GM10248 (cell line): ENCODE data around the gene AKT2.

Experiments
- CTCF ChIA-PET: fragments of 300-600 bp; sonication (Branson Sonifier 250); formaldehyde crosslinking; extraction: SDS; loops from one replicate; lab custom pipeline; 2021; ENCODE audit warnings: antibody characterized with exemption; lab: Yijun Ruan, JAX
- POLR2A ChIA-PET: fragments of 350-650 bp; sonication (Branson Sonifier 250); formaldehyde crosslinking; extraction: SDS; loops from one replicate; lab custom pipeline; 2020; ENCODE audit warnings: antibody characterized with exemption; lab: Yijun Ruan, JAX
- DNase-seq: peaks from one replicate; pipeline ENCODE4 v3.0.0; 2012; ENCODE audit errors: extremely low spot score
- CTCF ChIP-seq: IDR thresholded peaks from 2 replicates; pipeline ENCODE4 v1.5.1; 2012; ENCODE audit warnings: mild to moderate bottlenecking, low read depth; ENCODE audit errors: extremely low read depth, missing control alignments, control extremely low read depth

The AKT2 gene

GRCh38 chr19:40246292-40247073, 38.7 kb downstream of the AKT2 start:
- ChIA-PET CTCF (interaction anchor here (0.8 to 2.4 kb wide), 5 partner anchors 12 to 107 kb away, joined by 3 to 5 read pairs (median 3); no protein-coding TSS in a partner anchor), POLR2A (no interaction called here)
- DNase-seq: no peak
- TF ChIP-seq CTCF: no peak

GRCh38 chr19:40245506-40246128, 39.5 kb downstream of the AKT2 start:
- no peak for TF ChIP-seq CTCF
- no peak for DNase-seq
- POLR2A ChIA-PET: no interaction called here
- CTCF ChIA-PET: interaction anchor here (2.4 kb wide), 1 partner anchor 13 kb away, joined by 5 read pairs; no protein-coding TSS in a partner anchor

DNA sequence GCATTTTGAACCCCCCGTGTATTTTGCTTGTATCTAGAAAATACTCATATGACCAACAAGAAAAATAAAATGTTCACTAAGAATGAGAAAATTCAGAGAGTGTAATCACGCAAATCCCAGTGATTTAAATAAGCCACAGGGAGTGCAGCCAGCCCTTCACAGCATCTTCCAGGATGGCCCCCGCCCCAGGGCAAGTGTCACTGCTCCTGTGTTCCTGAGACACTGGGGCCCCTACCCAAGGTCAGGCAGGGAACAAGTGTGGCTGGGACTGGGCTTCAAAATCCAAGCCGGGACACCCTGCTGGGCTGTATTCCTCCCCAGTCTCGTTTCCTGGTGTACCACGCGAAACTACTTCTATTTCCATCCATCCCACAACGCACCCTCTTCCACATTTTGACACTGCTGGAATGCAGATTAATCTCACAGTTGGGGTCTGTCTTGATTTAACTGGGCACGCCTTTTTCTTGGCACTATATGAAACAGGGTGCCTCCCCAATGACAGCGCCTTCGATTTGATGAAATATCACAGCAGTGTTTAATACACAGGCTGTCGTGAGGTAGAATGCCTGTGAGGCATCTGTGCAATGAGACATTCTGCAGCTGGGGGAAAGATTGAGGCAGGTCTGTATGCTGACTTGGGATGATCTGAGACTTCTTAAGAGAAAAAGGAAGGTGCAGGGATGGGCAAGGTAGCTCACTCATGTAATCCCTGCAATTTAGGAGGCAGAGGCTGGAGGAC, 40.4 kb downstream of the AKT2 start:
- DNase-seq: no peak
- no peak for TF ChIP-seq CTCF
- ChIA-PET CTCF (interaction anchor here (2.4 kb wide), 1 partner anchor 14 kb away, joined by 5 read pairs; no protein-coding TSS in a partner anchor), POLR2A (no interaction called here)

DNA sequence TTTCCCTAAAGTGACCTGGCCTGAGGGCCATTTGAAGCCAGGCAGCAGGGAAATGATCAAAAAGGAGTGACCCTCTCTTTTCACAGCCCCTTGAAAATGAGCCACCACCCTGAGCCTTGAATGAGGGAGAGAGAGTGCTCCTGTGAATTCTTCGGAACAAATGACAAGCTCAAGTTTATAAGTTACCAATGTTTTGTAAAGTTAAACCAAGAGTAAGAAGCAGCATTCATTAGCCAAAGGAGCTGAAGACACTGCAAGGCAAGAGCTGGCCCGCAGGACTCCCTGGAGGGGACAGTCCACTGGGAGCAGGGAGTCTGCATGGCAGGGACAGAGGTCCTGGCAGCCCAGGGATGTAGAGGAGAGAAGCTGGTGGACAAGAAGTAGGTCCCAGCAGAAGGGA, 42.0 kb downstream of the AKT2 start:
- POLR2A ChIA-PET: no interaction called here
- no peak for TF ChIP-seq CTCF
- CTCF ChIA-PET: no interaction called here

GRCh38 chr19:40242480-40242879, 42.7 kb downstream of the AKT2 start:
- no peak for TF ChIP-seq CTCF
- POLR2A ChIA-PET: no interaction called here
- CTCF ChIA-PET: no interaction called here
- no peak for DNase-seq

More for the DNA sequence above, 42.0 kb downstream of the AKT2 start:
- no peak for DNase-seq

- DNase-seq: no peak
- CTCF ChIA-PET: no interaction called here
- POLR2A ChIA-PET: no interaction called here
- no peak for TF ChIP-seq CTCF
These were observed 43.2 kb downstream of the AKT2 start for GRCh38 chr19:40241809-40242384.
